ENCODE measurements around the gene P2RY6.

P2RY6 gene

DNA sequence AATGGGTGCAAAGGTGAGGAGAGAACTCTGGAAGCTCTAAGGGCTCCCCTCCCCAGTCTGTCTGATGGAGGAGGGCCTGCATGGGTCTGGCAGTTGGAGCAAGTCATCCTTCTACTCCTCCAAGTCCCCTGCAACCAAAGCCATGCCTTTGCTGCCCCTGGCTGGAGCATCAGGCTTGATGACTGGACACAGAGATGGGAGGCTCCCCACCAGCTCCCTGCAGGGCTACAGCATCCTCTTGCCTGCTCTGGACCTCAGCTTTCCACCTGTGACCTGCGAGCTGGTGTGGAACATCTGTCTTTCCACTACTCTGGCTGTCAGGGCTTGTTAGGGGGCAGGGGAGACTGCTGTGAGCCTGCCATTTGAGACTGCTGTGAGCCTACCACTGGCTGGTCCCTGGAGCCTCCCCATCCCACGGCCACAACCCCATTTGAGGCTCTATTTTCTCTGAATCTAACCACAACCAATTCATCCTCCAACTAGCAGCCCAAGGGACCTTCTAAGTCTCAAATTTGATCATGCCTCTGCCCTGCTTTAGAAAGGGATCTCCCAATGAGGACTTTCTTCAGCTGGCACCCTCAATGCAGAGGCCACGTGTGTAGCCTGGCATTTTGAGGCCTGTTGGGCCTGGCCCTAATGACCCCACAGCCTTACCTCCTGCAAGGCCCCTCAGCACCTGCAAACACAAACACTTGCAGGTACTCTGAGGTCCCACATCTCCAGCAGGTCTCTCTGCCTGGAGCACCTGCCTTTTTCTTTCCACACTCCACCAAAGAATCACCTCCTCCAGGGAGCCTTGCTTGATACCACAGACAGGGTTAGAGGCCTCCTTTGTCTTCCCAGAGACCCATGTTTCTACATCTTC lies 9.9 kb downstream of the P2RY6 start:
- DNase-seq = no peak

DNA sequence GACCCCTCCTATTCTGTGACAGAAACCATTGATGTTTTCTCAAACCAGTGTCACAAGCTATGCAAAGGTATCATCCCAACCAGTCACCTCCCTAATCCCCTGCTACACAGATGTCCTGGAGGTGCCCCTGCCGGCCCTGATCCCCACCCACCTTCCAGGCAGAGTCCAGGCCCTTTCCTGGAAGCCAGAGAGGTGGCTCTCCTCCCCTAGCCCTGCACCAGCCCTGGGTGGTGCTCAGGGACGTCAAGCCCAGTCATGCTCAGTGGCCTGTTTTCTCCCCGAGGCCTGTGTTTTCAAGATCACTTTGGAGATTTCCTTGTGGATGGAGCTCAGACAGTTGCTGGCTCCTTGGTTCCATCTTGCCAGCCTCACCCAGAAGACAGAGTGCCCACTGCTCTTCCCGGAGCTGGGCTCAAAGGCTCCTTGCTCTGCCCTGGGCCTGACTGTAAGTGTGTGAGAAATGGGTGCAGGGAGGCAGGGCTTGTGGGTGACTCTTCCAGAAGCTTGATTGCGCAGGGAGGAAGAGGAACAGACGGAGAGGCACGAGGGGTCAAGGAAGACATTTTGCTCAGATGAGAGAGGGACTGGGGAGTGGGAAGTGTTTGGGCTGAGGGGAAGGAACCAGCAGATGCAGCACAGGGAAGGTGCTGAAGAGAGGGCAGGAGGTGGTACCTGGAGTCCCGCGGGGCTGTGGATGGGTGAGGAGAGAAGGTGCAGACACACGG lies 11.3 kb downstream of the P2RY6 start:
- DNase-seq = no peak

DNA sequence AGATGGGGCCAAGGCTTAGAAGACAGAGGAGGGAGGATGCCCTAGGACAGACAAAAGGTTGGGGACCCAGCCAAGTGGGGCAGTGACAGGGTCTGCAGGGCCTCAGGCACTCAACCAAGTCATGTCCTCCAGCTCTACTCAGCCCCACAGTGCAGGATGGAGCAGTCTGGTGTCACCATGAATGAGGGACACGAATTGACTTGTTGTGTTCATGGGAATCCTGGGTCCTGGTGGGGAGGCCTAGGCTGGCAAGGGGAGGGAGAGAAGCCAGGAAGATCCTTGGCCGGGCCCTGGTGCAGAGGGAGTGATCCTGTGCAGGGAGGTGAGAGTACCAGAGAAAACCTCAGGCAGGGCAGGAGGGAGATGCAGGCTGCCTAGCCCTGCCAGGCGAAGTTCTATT lies 12.0 kb downstream of the P2RY6 start:
- no peak for DNase-seq

DNA sequence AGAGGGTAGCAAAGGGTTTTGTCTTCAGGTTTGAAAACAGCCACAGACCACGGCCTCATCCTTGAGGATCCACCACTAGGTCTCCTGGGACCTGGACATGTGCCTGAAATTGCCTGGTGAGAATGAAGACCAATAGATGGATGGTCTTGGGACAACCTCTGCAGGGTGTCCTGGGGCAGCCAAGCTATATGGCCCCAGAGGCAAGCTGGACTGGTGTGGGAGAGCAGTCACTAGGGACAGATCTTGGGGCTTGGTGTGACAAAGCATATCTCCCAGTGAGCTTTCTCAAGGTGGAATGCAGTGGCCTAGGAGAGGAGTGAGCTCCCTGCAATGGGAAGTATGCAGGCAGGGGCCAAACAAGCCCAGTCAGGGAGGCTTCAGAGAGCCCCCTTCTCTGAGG lies 13.6 kb downstream of the P2RY6 start:
- DNase-seq = no peak

DNA sequence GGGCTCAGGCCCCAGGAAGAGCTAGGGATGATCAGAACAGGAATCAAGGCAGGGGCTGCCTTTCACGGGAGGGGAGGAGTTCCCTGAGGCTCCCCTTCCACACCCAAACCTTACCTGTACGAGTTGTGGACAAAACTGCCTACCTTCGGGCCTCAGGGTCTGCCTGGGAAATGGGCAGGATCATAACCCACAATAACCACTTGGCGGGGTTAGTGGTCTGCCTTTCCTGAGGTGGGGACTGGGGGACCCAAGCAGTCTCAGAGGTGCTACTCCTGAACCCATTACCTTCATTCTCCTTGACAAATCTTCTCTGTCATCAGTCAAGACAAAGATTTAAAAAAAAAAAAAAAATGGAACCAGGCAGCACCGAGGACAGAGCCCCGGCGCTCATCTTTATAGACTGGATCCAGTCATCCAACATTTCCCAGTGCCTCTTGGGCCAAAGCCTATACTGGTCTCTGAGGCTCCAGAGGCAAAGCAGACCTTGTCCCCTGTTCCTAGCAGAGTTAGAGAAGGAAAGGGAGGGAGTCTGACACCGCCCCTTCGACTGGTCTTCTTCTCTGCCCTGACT lies 14.2 kb downstream of the P2RY6 start:
- no peak for DNase-seq

DNA sequence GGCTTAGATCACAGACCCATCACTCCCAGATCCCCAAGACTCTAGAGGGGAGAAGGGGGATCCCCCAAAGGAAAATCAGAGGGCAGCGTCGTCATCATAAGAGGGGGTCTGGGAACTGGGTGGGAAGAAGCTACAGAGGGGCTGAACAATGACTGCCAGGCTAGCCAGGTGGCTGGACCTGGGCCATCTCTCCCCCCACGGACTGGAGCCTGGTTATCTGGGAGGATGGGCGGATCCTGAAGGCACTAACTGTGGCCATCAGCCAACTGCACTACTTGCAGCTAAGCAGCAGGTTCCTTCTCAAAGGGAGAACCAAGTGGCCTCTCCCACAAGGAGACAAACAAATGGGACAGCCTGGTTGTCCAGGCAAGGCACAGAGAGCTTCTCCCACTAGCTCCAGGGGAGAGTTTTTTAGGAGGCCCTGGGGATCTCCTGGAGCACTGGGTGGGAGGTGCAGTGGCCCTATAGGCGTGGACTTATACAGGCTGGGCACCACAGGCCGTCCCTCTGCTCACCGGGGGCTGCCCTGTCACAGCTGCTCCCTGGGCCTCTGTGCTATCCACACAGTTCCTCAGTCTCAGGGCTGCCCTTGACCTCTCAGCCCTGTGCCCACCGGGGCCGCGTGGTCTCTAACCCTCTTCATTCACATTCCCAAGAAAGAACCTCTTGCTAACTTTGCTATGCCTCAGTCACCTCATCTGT lies 15.4 kb downstream of the P2RY6 start:
- no peak for DNase-seq

DNA sequence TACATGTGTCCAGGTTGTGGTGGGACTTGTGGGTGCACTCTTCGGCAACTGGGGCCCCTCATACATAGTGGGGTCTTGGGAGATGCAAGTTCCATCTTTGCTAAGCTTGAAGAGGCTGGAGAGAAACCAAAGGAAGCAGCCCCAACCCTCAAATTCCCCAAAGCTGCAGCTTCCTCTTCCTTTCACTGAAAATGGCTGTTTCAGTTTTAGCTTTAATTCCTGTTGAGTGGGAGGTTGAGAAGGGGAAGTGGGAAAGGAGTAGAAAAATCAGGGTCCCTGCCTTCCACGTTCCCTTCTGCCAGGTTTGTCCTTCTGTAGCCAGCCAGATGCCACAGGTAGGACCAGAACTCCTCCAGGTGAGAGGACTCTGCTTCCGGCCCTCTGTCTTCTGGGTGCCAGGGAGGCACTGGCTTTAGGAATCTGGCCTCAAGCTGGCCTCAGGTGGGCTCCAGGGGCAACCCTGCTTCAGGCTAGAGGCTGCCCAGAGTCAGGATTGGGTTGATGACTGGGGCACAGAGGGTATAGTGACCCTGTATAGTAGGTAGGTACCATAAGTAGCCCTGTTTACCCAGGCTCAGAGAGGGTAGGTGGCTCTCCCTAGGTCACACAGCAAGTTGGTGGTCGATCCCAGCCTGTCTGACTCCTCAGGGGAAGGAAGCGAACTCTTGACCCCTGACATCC lies 16.2 kb downstream of the P2RY6 start:
- DNase-seq = no peak

DNA sequence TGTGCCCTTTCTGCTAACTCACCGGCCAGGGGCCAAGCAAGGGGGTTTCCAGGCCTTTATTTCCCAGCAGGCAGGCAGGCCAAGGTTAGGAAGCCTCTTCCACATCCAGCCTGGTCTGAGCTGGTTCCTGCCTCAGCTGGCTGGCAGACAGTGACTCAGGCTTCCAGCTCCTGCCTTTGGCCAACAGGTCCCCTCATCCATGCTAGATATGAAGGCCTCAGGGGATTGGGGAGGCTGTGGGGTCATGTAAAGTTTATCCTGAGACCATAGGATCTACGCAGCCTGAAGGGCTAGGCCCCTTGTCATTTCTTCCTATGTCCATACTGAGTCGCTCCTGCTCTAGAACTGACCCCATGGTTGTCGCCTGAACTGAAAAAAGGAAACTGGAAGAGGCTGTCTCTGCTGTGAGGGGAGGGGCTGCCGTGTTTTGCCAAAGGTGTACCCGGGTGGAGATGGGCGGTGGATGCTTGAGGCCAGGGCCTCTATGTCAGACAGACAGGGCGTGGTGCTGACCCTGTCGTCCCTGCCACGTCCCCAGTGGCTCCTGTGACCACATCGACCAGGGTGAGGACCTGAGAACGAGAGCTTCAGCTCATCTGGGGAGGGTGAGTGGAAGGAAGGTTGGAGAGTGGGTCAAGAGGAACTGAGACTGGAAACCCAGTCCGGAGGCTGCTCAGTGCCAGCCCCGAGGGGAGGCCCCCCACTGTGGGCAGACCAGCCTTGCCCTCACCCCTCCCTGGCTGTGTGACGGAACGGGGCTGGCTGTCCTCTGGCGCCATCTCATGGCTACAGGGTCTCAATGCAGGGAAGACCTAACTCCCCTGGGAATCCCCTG lies 17.0 kb downstream of the P2RY6 start:
- peak; percentile 15 to 32 for DNase-seq

DNA sequence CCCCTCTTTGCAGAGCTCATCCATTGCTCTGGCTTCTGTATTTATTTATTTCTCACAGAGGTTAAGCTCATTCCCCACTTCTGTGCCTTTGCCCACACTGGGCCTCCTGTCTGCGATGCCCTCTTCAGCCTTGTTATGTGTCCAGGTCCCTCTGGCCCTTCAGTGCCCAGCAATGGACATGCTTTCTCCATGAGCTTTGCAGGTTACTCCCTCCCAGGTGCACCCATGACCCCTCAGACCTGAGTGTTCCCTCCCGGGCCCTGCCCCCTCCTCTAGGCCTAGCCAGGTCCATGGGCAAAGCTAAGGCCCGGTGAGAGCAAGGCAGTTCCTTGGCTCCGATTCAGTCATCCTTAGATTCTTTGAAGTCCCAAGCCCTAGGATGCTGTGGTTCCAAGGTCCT lies 18.4 kb downstream of the P2RY6 start:
- no peak for DNase-seq

DNA sequence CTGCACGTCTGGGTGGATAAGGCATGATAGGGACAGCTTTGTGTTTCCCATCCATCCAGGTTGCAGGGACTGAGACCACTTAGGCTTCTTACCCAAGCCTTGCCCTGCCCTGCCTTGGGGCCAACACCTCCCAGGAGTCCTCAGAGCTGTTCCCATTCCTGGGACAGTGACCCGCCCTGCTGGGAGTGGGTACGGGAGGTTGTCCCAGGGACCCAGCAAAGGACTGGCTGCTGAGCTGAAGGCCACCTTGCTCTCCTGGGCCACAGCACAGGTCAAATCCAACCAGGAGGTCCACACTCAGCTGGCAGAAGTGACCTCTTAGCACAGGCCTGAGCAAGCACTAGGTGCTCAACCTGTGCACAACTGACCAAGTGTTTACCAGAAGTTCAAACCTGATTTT lies 19.1 kb downstream of the P2RY6 start:
- DNase-seq = no peak

DNA sequence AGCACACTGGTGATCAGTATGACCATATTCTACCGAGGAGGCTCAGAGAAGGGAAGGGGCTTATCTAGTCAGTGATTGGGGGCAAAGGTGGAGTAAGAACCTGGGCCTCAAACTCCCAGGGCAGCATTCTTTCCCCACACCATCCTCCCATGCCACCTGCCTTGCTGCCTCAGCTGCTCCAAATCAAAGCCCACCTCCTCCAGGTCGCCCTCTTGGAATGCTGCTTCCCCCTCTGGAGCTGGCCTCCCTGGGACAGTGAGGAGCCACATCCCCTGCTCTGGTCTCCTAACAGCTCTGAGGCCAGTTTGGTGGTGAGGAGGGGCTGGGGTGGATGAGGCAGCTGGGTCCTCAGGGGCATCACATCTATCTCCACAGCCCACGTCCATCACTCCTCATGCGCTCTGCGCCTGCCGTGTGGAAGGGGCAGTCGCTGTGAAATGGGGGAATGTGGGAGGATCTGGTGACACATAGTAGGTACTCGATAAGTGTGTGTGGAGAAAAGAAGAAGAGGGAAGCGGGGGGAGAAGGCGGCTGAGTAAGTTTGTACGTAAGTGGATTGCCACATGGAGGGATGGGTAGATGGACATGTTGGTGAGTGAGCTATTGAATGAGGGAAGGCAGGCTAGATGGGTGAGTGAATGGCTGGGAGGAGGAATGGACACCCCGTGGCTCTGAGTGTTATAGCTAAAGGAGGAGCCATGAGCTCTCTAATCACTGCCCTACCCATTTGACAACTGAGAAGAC lies 19.8 kb downstream of the P2RY6 start:
- DNase-seq = no peak

DNA sequence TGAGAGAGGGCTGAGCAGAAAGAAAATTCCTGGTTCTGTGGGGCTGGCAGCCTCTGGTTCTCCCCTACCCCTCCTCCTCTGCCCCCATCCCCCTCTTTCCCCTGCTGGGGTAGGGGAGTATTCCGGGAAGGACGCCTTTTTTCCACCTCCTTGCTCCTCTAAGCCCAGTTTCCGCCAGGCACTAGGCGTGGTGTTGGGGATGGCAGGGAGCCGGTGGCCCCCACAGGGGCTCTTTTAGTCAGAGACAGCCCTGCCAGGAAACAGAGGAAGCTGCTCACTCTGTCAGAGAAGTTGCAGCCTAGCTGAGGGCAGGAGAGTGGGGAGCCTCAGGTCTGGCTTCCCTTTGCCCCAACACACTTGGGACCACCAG lies 20.4 kb downstream of the P2RY6 start:
- DNase-seq = no peak

DNA sequence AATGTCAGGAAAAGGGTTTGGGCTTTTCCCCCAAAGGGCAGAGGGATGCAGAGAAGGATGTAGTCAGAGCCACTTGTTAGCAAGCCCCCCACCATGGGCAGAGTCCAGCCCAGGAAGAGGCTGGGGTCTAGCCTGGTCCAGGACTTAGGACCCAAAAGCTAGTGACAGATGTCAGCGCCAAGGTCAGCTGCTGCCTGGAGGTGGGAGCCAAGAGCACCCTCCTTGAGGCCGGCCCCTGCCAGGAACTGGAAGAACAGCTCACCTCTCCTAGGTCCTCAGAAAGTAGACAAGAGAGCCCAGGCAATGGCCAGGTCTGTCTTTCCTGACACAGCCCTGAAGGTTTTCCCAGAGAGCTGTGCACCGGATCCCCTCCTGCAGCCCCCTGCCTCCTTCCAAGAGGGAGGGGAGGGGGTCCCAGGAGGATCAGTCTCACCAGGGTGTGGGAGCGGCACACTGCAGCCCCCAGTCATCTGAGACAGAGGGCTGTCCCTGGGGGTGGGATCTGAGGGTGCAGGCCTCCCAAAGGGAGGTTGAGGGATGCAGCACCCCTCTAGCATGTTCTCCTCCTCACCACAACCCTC lies 21.3 kb downstream of the P2RY6 start:
- DNase-seq = no peak

DNA sequence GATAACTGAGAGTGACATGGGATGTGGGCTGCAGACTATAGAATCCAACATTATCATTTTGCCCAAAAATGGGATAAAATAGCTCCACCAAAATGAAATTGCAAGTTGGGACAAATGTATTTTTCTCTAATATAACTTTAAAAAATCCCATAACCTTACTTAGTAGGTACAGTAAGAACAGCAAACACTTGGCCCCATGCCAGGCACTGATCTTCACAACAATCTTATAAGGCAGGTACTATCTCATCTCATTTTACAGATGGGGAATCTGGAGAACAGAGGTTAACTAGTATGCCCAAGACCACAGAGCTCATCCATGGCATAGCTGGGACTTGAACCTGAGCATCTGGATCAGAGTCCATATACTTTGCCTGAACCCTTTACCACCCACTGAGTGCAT lies 22.5 kb downstream of the P2RY6 start:
- no peak for DNase-seq

DNA sequence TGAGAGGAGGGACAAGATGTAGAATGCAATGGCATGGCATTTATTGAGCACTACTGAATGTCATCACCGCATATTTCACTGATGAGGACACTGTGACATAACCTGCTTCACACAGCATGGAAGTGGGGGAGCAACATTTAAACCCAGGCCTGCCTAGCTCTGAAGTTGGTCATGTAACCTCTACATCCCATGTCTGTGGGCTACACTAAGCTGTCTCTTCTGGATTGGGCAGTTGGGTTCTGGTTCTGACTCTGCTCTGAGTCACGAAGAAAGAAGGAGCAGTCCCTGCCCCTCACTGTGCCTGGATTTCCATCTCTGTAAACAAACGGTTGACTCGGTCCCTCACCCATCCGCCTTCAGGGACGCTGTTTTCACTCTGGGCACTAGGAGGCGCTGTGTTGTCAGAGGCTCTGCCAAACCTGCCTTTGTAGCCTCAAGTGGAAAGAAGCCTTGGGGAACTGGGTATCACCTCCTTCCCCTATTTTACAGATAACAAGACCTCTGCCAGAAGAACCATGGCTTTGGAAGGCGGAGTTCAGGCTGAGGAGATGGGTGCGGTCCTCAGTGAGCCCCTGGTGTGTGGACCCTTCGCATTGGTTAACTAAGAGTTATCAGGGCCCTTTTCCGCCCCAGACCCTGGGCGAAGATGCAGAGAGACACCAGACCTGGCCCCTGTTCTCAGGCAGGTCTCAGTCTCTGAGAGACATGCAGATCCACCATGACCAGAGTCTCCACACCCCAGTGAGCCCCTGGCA lies 23.3 kb downstream of the P2RY6 start:
- DNase-seq = peak; percentile 24 to 31

DNA sequence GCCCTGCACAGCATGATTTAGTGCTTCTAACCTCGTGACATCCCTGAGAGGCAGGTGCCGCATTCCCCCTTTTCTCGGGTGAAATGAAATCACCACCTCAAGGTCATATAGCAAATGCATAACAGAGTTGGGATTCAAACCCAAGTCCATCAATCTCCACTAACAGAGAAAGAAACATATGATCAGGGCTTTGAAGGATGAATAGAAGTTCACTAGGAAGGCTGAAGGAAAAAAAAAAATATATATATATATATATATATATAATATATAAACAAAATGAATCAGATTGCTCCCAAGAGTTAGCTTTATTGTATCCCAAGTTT lies 23.8 kb downstream of the P2RY6 start:
- no peak for DNase-seq

DNA sequence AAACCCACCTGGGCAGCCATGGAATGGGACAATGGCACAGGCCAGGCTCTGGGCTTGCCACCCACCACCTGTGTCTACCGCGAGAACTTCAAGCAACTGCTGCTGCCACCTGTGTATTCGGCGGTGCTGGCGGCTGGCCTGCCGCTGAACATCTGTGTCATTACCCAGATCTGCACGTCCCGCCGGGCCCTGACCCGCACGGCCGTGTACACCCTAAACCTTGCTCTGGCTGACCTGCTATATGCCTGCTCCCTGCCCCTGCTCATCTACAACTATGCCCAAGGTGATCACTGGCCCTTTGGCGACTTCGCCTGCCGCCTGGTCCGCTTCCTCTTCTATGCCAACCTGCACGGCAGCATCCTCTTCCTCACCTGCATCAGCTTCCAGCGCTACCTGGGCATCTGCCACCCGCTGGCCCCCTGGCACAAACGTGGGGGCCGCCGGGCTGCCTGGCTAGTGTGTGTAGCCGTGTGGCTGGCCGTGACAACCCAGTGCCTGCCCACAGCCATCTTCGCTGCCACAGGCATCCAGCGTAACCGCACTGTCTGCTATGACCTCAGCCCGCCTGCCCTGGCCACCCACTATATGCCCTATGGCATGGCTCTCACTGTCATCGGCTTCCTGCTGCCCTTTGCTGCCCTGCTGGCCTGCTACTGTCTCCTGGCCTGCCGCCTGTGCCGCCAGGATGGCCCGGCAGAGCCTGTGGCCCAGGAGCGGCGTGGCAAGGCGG lies 24.5 kb downstream of the P2RY6 start:
- DNase-seq = no peak

DNA sequence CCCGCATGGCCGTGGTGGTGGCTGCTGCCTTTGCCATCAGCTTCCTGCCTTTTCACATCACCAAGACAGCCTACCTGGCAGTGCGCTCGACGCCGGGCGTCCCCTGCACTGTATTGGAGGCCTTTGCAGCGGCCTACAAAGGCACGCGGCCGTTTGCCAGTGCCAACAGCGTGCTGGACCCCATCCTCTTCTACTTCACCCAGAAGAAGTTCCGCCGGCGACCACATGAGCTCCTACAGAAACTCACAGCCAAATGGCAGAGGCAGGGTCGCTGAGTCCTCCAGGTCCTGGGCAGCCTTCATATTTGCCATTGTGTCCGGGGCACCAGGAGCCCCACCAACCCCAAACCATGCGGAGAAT lies 25.1 kb downstream of the P2RY6 start:
- no peak for DNase-seq

DNA sequence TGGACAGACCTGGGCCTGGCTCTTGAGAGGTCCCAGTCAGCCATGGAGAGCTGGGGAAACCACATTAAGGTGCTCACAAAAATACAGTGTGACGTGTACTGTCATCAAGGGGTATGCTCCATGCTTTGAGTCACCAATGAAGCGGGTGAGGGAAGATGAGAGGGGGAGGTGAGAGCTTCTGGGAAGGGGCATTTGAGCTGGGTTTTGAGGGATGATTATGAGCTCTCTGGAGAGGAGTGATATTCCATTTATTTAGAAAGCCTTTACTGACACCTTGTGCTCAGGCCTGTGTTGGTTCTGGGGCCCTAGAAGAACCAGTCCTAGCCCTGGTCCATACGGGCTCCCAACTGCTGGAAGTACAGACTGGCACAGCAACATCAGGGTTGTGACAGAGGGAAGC lies 25.6 kb downstream of the P2RY6 start:
- DNase-seq = no peak

DNA sequence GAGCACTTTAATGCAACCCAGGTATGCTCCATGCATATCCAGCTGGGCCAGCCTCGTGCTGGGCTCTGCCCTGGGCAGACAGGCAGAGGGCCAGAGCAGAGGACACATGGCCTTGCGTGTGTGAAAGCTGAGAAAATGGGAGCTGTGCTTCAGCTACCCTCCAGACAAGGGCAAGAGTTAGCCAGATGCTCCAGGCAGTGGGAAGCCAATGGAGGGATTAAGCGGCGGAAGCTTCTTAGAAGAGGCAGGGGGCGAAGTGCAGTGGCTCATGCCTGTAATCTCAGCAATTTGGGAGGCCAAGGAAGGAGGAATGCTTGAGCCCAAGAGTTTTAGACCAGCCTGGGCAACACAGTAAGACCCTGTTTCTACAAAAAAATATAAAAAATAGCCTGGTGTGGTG lies 26.1 kb downstream of the P2RY6 start:
- DNase-seq = no peak

Data from NCI-H187 (cell line).